H1 (cell line): ENCODE measurements around the gene LAMB1. TPM values are rescaled to one million over a fixed set of nuclear protein-coding genes. Genes with fewer than 3 reads are reported as not detected.

Source experiments
- CBX8 ChIP-seq: fragments of 300-800, 300-1000 bp; sonication (generic); IDR thresholded peaks from 2 replicates; pipeline ENCODE4 v1.7.1; 2016; ENCODE audit warnings: low read depth, low read length, borderline replicate concordance
- JUN ChIP-seq: IDR thresholded peaks from 2 replicates; pipeline ENCODE4 v1.6.1; 2011; ENCODE audit warnings: low read depth, mild to moderate bottlenecking, improper control_type of control experiment, low read length
- NANOG ChIP-seq: IDR thresholded peaks from 2 replicates; pipeline ENCODE4 v1.6.1; 2011; ENCODE audit warnings: low read length, low read depth, mild to moderate bottlenecking, inconsistent platforms; ENCODE audit not compliant: insufficient read depth, poor library complexity, severe bottlenecking
- POLR2A ChIP-seq, 2 experiments: IDR thresholded peaks; 1 replicate in 1 of 2; 2 replicates in 1 of 2; pipeline ENCODE4 v1.6.1; 2011; ENCODE audit warnings: low read depth in 2 of 2, low read length in 2 of 2, mild to moderate bottlenecking in 2 of 2; ENCODE audit errors: control extremely low read depth in 1 of 2
- RBBP5 ChIP-seq: IDR thresholded peaks from 2 replicates; pipeline ENCODE4 v1.7.1; 2012; ENCODE audit warnings: low read depth, mild to moderate bottlenecking, inconsistent platforms, low read length, moderate library complexity, borderline replicate concordance
- TEAD4 ChIP-seq: IDR thresholded peaks from 2 replicates; pipeline ENCODE4 v1.6.1; 2012; ENCODE audit warnings: low read depth, low read length, inconsistent platforms, mixed read lengths
- YY1 ChIP-seq: IDR thresholded peaks from 2 replicates; pipeline ENCODE4 v1.6.1; 2011; ENCODE audit warnings: low read depth, mild to moderate bottlenecking, low read length
- ZNF274 ChIP-seq: IDR thresholded peaks from 2 replicates; pipeline ENCODE4 v1.7.0; 2012; ENCODE audit warnings: low read length, borderline replicate concordance; ENCODE audit errors: extremely low read depth
- polyA plus RNA-seq, 7 experiments: library from polyadenylated mRNA; depleted of rRNA in 3 of 7; stranded (reverse) in 5 of 7; unstranded in 2 of 7; fragments of >200 nt in 5 of 7; fragments of 200-250 nt in 2 of 7; gene quantifications; 1 replicate in 5 of 7; 2 replicates in 1 of 7; 4 replicates in 1 of 7; pipeline versions ENCODE4 v1.2.1 to v1.2.3, GENCODE V29; 2011 to 2013; ENCODE audit warnings: missing spikeins in 2 of 7, mixed read lengths in 2 of 7
- total RNA-seq: library from RNA; stranded (reverse); fragmentation: NEBNext Ultra II Directional; extraction: Animal tissue kit (Norgen Biotek cat#: 25700); gene quantifications from 2 replicates; pipeline ENCODE4 v1.2.1, GENCODE V29; 2021
- TF ChIP-seq, protein P1 (sequence below): fragments of 300-600 bp; sonication (generic); IDR thresholded peaks from 2 replicates; pipeline ENCODE4 v1.7.1; 2012; ENCODE audit warnings: low read length, moderate library complexity, mild to moderate bottlenecking, inconsistent platforms; ENCODE audit not compliant: insufficient replicate concordance
- TF ChIP-seq, protein P2 (sequence below): IDR thresholded peaks from 2 replicates; pipeline ENCODE4 v1.6.1; 2012; ENCODE audit warnings: inconsistent platforms

The LAMB1 gene
- total and polyA plus RNA-seq, 2 of the 8 experiments (the other 6 are each of a cell fraction or from before 2014, with no cell fraction given), result 31.9 to 38.5 TPM

DNA sequence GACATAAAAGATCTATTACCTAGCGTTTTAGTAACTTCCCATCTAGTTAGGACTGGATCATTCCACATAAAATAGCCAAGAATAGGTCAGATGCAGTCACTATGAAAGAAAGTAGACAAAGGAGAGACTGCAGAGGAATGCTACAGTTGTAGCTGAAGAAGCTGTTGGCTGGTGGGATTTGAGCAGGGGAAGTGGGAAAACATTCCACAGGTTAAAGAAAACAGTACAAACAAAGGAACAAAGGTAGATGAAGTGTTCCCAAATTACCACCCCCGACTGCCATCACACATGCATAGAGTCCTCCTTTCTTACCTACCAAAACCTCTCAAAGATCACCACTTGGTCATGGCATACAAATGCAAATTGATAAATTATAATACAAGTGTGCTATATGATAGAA is 70.2 kb downstream of the LAMB1 start (continued):
- TF ChIP-seq, protein P1, sequence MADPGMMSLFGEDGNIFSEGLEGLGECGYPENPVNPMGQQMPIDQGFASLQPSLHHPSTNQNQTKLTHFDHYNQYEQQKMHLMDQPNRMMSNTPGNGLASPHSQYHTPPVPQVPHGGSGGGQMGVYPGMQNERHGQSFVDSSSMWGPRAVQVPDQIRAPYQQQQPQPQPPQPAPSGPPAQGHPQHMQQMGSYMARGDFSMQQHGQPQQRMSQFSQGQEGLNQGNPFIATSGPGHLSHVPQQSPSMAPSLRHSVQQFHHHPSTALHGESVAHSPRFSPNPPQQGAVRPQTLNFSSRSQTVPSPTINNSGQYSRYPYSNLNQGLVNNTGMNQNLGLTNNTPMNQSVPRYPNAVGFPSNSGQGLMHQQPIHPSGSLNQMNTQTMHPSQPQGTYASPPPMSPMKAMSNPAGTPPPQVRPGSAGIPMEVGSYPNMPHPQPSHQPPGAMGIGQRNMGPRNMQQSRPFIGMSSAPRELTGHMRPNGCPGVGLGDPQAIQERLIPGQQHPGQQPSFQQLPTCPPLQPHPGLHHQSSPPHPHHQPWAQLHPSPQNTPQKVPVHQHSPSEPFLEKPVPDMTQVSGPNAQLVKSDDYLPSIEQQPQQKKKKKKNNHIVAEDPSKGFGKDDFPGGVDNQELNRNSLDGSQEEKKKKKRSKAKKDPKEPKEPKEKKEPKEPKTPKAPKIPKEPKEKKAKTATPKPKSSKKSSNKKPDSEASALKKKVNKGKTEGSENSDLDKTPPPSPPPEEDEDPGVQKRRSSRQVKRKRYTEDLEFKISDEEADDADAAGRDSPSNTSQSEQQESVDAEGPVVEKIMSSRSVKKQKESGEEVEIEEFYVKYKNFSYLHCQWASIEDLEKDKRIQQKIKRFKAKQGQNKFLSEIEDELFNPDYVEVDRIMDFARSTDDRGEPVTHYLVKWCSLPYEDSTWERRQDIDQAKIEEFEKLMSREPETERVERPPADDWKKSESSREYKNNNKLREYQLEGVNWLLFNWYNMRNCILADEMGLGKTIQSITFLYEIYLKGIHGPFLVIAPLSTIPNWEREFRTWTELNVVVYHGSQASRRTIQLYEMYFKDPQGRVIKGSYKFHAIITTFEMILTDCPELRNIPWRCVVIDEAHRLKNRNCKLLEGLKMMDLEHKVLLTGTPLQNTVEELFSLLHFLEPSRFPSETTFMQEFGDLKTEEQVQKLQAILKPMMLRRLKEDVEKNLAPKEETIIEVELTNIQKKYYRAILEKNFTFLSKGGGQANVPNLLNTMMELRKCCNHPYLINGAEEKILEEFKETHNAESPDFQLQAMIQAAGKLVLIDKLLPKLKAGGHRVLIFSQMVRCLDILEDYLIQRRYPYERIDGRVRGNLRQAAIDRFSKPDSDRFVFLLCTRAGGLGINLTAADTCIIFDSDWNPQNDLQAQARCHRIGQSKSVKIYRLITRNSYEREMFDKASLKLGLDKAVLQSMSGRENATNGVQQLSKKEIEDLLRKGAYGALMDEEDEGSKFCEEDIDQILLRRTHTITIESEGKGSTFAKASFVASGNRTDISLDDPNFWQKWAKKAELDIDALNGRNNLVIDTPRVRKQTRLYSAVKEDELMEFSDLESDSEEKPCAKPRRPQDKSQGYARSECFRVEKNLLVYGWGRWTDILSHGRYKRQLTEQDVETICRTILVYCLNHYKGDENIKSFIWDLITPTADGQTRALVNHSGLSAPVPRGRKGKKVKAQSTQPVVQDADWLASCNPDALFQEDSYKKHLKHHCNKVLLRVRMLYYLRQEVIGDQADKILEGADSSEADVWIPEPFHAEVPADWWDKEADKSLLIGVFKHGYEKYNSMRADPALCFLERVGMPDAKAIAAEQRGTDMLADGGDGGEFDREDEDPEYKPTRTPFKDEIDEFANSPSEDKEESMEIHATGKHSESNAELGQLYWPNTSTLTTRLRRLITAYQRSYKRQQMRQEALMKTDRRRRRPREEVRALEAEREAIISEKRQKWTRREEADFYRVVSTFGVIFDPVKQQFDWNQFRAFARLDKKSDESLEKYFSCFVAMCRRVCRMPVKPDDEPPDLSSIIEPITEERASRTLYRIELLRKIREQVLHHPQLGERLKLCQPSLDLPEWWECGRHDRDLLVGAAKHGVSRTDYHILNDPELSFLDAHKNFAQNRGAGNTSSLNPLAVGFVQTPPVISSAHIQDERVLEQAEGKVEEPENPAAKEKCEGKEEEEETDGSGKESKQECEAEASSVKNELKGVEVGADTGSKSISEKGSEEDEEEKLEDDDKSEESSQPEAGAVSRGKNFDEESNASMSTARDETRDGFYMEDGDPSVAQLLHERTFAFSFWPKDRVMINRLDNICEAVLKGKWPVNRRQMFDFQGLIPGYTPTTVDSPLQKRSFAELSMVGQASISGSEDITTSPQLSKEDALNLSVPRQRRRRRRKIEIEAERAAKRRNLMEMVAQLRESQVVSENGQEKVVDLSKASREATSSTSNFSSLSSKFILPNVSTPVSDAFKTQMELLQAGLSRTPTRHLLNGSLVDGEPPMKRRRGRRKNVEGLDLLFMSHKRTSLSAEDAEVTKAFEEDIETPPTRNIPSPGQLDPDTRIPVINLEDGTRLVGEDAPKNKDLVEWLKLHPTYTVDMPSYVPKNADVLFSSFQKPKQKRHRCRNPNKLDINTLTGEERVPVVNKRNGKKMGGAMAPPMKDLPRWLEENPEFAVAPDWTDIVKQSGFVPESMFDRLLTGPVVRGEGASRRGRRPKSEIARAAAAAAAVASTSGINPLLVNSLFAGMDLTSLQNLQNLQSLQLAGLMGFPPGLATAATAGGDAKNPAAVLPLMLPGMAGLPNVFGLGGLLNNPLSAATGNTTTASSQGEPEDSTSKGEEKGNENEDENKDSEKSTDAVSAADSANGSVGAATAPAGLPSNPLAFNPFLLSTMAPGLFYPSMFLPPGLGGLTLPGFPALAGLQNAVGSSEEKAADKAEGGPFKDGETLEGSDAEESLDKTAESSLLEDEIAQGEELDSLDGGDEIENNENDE, result peak; percentile 81
- TF ChIP-seq JUN (no peak), POLR2A (IDR thresholded peaks at IDR 0.05; ENCODE audit: control extremely low read depth in 1 of 2, low read depth in 2 of 2, low read length in 2 of 2) (0 out of 3 replicates have a peak, but pooled peaks of 1 of the 2 experiments have one; percentile 19), TEAD4 (peak; percentile 79), NANOG (peak; percentile 93), YY1 (peak; percentile 16; the same call in 1 of the 2 replicates), RBBP5 (no peak), CBX8 (no peak), ZNF274 (no peak)
- TF ChIP-seq, protein P2, sequence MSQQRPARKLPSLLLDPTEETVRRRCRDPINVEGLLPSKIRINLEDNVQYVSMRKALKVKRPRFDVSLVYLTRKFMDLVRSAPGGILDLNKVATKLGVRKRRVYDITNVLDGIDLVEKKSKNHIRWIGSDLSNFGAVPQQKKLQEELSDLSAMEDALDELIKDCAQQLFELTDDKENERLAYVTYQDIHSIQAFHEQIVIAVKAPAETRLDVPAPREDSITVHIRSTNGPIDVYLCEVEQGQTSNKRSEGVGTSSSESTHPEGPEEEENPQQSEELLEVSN, result no peak
